Measurements from ENCODE around the gene CHMP2A. TPM values are rescaled to one million over a fixed set of nuclear protein-coding genes. Genes with fewer than 3 reads are reported as not detected.
"Not testable (repeated sequence)": the region's sequence is repeated elsewhere in the genome, so short reads cannot be mapped to it uniquely, and the experiment has no call there.

The CHMP2A gene
- 188 TPM for polyA plus RNA-seq (2012; ENCODE audit: insufficient read depth, insufficient read length)

GRCh38 chr19:58554494-58555368, at the start of gene CHMP2A:
CHMP2A (minus strand) TSS chr19:58555105; CDS start chr19:58554212, 893 bp downstream.
- peak within 1 kb of the TSS; percentile 85 for H3K4me3 ChIP-seq (ENCODE audit: low read length)
- DNase-seq (ENCODE audit: low read depth, low spot score), result peak; percentile 90

GRCh38 chr19:58586133-58586765, 31.3 kb upstream of the CHMP2A start:
- H3K4me3 ChIP-seq (ENCODE audit: low read length), result no peak overlapping the region
- no peak for DNase-seq (ENCODE audit: low read depth, low spot score)

- DNase-seq (ENCODE audit: low read depth, low spot score), result no peak
- H3K4me3 ChIP-seq (ENCODE audit: low read length), result no peak overlapping the region
These were observed 30.7 kb upstream of the CHMP2A start for GRCh38 chr19:58585442-58586132.

DNA sequence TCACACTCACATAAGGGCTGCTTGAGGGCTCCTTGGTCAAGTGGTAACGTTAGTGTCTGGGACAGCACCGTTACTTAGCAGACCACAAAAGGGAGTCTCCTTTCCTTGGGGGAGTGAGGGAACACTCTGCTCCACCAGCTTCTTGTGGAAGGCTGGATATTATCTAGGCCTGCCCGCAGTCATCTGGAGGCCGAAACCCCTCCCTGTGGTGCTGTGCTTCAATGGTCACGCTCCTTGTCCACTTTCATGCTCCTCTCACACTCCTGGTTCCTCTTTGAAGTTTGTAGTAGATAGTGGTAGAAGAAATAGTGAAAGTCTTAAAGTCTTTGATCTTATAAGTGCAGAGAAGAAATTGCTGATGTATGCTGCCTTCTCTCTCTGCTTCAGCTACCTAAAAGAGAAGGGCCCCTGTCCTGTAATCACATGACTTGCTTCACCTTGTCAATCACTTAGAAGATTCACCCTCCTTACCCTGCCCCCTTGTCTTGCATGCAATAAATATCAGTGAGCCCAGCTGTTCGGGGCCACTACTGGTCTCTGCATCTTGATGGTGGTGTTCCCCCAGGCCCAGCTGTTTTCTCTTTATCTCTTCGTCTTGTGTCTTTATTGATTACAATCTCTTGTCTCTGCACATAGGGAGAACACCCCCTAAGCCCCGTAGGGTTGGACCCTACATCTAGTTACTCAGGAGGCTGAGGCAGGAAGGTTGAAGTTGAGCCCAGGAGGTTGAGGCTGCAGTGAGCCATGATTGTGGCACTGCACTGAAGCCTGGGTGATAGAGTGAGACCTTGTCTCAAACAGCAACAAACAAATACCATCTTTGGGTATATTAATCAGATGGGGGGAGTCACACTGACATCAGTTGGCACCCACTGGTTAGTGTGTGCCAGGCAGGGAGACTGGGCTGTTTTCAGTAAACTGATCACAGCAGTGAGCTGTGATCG, 29.9 kb upstream of the CHMP2A start:
- no peak for DNase-seq (ENCODE audit: low read depth, low spot score)
- H3K4me3 ChIP-seq (ENCODE audit: low read length), result no peak overlapping the region

DNA sequence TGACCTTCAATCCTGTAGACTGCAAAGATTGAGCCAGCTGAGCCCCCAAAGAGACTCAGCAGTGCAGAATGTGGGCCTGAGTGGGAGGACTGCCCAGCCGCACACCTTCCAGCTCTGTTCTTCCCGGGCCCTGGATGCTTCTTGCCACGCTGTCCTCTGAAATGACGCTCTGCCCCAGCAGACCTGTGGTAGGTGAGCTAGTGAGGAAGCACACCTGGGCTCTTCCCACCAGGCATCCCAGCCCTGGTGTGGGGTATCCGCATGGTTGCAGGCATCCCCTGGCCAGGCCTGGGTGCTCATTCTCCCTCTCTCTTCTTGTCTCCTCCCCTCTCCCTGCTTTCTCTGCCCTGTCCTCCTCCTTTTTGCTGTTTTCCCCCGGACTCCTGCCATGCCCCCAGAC, 28.1 kb upstream of the CHMP2A start:
- H3K4me3 ChIP-seq (ENCODE audit: low read length), result no peak overlapping the region
- no peak for DNase-seq (ENCODE audit: low read depth, low spot score)

DNA sequence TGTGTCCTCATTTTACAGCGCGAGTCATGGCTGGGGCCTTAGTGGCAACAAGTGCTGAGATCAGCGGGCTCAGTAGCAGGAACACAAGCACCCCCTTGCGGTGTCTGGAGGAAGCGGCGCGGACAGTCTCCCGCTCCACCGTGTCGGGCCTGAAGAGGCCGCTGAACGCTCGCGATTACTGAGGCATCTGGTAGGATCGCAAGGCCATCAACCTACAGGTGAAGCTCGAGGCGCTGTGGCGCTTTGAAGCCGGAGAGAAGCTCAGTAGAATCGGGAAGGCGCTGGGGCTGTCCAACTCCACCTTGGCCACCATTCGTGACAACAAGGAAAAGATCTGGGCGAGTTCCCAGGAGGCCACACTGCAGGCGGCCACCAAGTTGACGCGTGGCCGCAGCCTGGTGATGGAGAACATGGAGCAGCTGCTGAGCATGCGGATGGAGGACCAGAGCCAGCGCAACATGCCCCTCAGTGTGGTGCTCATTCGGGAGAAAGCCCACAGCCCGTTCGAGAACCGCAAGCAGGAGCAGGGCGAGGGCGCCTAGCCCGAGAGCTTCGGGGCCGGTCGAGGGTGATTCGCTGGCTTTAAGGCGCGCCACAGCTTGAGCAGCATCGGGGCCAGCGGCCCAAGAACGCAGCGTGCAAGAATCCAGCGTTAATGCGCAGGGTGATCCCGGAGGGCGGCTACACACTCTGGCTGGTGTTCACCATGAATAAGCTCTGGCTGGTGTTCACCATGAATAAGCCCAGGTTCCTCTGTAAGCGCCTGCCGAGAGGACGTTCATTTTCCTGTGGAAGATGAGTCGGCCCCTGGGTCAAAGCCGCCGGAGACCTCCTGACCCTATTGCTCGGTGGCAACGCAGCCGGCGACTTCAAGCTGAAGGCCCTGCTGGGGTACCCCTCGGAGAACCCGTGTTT, 26.6 kb upstream of the CHMP2A start:
- peak; percentile 89 for DNase-seq (ENCODE audit: low read depth, low spot score)
- H3K4me3 ChIP-seq (ENCODE audit: low read length), result no peak overlapping the region

DNA sequence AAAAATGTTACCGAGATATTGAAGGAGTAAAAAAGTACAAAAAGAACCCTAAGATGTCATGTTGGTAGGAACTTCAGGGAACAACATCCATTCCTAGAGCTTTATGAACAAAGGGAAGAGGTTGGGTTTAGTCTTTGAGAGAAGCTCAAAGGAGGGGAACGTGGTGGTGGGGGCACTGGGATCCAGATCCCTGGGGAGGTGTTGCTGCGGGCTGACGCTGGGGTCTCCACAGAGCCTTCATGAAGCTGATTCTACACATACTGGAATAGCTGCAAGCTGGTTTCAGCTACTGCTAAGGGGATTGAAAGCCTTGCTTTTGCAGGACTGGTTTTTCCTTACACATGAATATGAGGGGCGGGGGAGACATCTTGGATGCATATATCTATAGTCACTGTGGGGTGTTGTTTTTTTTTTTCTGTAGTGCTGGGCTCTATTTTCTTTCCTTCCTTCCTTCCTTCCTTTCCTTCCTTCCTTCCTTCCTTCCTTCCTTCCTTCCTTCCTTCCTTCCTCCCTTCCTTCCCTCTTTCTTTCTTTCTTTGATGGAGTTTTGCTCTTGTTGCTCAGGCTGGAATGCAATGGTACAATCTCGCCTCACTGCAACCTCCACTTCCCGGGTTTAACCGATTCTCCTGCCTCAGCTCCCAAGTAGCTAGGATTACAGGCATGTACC, 24.7 kb upstream of the CHMP2A start:
- DNase-seq (ENCODE audit: low read depth, low spot score), result no peak
- no peak overlapping the region for H3K4me3 ChIP-seq (ENCODE audit: low read length)

GRCh38 chr19:58578012-58578925, 23.4 kb upstream of the CHMP2A start:
- H3K4me3 ChIP-seq (ENCODE audit: low read length), result no peak overlapping the region
- no peak for DNase-seq (ENCODE audit: low read depth, low spot score)

- not testable (repeated sequence) for H3K4me3 ChIP-seq (ENCODE audit: low read length); DNase-seq (ENCODE audit: low read depth, low spot score)
These were observed 22.7 kb upstream of the CHMP2A start for GRCh38 chr19:58577581-58577980.

GRCh38 chr19:58575183-58576041, 20.5 kb upstream of the CHMP2A start:
- peak; percentile 65 for DNase-seq (ENCODE audit: low read depth, low spot score)

GRCh38 chr19:58573658-58574164, 18.8 kb upstream of the CHMP2A start:
- H3K4me3 ChIP-seq (ENCODE audit: low read length), result peak overlapping the region; percentile 79
- no peak for DNase-seq (ENCODE audit: low read depth, low spot score)

More at GRCh38 chr19:58575183-58576041, 20.5 kb upstream of the CHMP2A start:
- peak overlapping the region; percentile 92 for H3K4me3 ChIP-seq (ENCODE audit: low read length)

DNA sequence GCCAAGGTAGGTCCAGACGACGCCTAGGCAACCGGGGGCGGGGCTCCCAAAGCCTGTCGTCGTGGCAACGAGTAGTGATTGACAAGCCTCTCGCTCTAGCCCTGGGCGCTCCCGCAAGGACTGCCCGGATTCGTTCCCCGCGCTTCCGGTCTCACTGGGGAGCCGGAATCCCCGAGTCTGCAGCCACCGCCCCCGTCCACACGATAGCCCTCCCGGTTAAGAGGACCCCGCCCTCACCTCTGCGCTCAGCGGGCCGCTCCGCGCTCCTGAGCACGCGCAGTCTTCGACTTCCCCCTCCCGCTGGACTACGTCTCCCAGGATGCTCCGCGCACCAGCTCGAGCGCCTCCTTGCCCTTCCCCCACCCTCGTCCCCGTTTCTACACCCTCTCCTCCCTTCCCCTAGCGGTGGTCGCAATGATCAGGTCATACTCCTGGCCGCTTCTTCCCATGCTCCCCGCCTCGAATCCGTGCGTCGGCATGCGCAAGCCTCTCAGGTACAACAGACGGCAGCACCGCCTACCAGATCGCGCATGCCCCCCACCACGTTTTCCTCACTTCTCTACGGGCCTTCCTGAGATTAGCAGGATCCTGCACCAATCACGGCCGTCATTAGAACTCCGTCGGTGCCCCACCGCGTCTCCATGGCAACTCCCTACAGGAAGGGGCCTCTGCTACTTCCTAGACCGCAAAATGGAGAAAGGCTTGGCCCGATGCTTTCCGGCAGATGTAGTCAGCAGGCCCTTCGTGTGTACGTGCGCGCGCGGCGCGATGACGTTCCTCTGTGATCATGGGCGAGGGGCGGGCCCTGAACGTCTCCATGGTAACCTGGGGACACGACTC, 18.1 kb upstream of the CHMP2A start, which contains the start of gene MZF1:
MZF1 (minus strand) TSS at position 518 of the 840 bp plus-strand sequence. CDS start 1,946 bp downstream, outside the sequence.
- DNase-seq (ENCODE audit: low read depth, low spot score), result peak; percentile 100
- peak within 1 kb of the TSS; percentile 79 for H3K4me3 ChIP-seq (ENCODE audit: low read length)

GRCh38 chr19:58572026-58572817, 17.3 kb upstream of the CHMP2A start:
- peak overlapping the region; percentile 79 for H3K4me3 ChIP-seq (ENCODE audit: low read length)
- DNase-seq (ENCODE audit: low read depth, low spot score), result no peak
